KBM-7 (cell line): ENCODE measurements around the gene DIPK1A.
"Not testable (repeated sequence)": the region's sequence is repeated elsewhere in the genome, so short reads cannot be mapped to it uniquely, and the experiment has no call there.

Experiments used
- DNase-seq: peaks from one replicate; pipeline ENCODE4 v3.0.0-alpha.2; 2015
- in situ Hi-C: fragments of 300-500 bp; cut with MboI; formaldehyde crosslinking; loops from 2 replicates; pipeline ENCODE4 v1.14.3; 2020; ENCODE audit warnings: low sequenced_read_pairs, low pct_unique_long_range_greater_than_20kb, mixed read lengths

DIPK1A gene

DNA sequence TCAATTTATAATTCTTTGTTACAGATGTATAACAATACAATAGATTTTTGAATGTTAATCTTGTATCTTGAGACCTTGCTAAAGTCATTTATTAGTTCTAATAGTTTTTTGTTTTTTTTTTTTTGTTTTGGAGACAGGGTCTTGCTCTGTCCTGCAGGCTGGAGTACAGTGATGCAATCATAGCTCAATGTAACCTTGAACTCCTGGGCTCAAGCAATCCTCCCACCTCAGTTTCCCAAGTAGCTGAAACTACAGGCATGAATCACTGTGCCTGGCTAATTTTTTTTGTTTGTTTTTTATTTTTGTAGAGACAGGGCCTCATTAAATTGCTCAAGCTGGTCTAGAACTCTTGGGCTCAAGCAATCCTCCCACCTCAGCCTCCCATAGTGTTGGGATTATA lies 26.2 kb upstream of the DIPK1A start:
- DNase-seq = no peak
- in situ Hi-C loops = loop anchor here (25.0 kb wide), 1 partner anchor 125 kb away; no protein-coding TSS in a partner anchor

DNA sequence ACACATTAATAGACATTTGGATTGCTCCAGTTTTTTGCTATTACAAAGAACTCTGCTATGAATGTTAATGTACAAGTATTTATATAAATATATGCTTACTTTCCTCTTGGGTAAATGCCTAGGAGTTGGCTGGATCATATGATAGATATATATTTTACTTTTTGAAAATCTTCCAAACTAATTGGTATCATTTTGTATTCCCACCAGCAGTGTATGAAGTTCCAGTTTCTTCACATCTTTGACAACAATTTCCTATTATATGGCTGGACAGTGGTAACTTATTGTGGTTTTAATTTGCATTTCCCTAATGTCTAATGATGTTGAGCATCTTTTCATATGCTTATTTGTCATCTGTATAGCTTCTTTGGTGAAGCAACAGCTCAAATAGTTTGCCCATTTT lies 23.8 kb upstream of the DIPK1A start:
- in situ Hi-C loops = loop anchor here (25.0 kb wide), 1 partner anchor 123 kb away; no protein-coding TSS in a partner anchor
- no peak for DNase-seq

DNA sequence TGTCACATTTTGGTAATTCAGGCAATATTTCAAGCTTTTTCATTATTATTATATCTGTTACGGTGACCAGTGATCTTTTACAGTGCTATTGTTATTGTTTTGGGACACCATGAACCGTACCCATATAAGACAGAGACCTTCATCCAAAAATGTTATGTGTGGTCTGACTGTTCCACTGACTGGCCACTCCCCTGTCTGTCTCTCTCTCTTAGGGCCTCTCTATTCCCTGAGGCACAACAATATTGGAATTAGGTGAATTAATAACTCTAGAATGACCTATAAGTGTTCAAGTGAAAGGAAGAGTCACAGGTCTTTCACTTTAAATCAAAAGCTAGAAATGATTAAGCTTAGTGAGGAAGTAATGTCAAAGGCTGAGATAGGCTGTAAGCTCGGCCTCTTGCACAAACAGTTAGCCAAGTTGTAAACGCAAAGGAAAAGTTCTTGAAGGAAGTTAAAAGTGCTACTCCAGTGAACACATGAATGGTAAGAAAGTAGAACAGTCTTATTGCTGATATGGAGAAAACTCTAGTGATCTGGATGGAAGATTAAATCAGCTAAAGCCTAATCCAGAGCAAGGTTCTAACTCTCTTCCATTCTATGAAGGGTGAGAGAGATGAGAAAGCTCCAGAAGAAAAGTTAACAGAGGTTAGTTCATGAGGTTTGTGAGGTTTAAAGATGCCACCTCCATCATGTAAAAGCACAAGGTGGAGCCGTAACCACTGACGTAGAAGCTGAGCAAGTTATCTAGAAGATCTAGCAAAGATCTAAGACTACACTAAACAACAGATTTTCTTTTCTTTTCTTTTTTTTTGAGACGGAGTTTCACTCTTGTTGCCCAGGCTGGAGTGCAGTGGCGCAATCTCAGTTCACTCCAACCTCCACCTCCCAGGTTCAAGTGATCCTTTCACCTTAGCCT lies 19.7 kb upstream of the DIPK1A start:
- no peak for DNase-seq
- in situ Hi-C loops = loop anchor here (25.0 kb wide), 1 partner anchor 119 kb away; no protein-coding TSS in a partner anchor

DNA sequence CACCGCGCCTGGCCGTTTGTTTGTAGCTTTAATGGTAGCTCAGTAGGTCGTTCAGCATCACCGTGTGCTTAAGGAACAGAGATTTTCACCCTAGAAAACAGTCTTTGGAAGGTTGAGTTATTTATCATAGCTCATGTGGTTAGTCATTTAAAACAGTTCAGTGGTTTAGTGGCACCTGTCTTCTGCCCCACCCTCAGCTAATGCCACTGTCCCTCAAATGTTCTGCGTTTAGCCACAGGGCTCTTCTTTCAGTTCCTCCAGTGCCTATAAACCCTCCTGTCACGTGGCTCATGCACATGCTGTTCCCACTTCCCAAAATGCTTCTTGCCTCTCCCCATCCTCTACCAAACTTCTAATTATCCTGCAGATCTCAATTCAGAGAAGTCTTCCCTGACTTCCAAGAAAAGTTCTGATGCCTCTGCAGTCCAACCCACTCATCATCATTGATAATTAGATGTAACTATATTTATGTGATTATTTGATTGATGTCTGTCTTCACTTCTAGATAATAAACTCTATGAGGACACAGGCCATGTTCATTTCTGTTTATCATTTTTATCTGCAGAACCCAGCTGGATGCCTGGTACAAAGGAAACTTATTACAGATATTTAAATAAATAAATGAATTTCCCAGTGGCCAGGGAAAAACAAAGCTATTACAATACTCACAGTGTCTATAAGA lies 14.4 kb upstream of the DIPK1A start:
- peak; percentile 49 for DNase-seq
- in situ Hi-C loops = loop anchor here (25.0 kb wide), 1 partner anchor 113 kb away; no protein-coding TSS in a partner anchor

DNA sequence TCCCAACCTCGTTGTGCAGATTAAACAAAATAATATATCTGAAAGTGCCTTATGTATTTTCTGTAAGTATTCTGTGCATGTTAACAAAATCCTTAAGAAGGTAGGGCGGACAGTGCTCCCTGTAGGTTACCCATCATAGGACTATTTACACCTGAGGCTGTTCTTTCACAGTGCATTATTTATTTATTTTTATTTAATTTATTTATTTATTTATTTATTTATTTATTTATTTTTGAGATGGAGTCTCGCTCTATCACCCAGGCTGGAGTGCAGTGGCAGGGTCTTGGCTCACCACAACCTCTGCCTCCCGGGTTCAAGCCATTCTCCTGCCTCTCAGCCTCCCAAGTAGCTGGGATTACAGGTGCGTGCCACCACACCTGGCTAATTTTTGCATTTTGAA lies 12.8 kb upstream of the DIPK1A start:
- DNase-seq = not testable (repeated sequence)

DNA sequence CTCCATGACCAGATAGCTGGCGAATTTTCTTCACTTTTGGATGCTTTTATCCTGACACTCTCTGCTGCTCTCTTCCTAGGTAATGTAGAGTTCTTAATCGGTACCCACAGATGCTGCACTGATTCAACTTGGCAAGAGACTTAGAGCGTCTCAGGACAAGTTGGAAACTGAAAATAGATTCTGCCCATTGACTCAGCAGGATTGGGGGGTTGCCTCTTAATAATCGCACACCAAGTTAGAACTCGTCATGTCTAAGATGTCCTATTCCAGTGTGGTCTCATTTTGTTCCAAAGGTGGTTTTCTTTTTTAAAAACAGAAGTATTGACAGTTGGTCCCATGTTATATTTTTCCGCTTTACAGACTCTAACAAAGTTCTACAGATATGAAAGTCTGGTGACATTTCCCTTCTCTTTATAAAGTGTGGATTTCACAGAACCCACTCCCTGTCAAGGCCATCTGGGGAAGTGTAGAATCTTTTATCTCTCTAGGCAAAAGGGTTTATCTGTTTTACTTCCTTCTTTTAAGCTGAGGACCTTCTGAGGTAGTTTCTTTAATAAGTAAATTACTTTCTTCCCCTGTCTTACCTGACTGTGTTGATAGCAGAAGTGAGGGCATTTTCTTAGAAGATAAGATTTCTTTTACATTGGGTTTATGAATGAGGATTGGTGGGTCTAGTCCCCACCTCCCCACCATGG lies 12.1 kb upstream of the DIPK1A start:
- in situ Hi-C loops = no loop called here
- DNase-seq = peak; percentile 64

More for the DNA sequence above, 12.8 kb upstream of the DIPK1A start:
- in situ Hi-C loops = not testable (repeated sequence)

DNA sequence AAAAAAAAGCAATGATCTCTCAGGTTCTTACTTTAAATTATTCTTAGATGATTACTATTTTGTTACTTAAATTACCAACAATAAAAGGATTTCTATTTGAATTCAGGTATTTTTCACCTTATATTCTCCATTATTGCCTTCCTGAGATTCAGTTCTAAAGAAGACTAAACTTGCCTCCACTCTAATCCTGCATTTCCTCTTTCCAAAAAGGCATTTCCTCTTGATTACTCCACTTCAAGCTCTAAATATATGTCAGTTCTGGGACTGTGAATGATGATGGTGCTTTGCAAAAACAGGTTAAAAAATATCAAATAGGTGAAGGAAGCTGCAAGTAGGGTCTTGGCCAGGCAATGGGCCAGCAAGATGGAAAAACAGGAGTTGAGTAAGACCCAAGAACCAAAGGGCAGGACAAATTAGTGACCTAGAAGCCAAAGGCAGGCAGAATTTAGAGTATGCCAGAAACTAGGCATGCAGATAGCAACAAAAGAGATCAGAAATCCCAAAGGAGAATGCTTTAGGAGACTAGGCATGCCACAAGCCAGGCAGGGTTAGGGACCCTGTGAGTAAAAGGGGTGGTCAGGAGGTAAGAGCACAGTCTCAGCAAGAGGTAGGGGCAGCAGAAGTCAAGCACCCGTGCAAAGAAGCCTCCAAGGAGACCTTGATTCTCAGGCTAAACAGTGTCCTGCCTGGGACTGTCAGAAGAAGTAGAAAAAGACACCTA lies 11.3 kb upstream of the DIPK1A start:
- DNase-seq = no peak
- in situ Hi-C loops = no loop called here

DNA sequence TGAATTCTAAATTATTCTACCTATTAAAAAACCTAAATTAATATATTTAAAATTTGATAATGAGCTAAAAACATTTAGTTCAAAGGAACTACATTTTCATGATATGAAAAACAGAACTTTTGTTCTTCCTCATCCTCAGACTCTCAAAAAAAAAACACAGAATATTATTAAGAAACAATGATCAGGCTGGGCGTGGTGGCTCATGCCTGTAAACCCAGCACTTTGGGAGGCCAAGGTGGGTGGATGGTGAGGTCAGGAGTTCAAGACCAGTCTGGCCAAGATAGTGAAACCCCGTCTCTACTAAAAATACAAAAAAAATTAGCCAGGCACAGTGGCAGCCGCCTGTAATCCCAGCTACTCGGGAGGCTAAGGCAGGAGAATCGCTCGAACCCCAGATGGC lies 10.7 kb upstream of the DIPK1A start:
- in situ Hi-C loops, DNase-seq: not testable (repeated sequence)

DNA sequence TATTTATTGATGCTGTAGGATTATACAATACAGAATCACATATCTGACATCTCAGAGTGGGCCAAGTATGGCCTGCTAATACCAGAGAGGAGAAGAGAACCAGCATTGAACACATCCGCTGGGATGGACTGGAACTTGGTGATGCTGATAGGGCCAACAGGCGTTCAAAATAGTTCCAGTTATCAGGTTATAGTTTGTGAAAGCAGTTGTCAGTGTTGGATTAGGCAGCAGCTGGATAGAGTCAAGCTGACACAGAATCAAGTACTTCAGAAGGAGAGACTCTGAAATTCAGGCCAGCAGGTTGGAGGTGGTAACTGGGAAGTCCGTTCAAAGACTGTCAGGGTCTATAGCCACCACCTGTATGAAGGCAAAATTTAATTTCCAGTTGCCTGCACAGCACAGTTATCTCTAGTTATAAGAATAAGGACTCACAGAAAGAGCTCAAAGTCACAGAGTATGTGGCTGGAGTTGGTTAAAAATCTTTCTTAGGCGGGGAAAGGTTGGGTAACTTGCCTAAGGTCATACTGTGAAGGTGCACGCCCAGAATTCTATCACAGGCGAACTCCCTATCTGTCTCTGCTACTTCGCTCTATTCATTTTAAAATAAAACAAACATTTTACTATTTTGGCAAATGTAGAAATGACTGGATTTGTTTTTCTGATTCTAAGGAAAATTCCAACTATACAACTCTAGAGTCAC lies 9.9 kb upstream of the DIPK1A start:
- DNase-seq = no peak
- in situ Hi-C loops = no loop called here

DNA sequence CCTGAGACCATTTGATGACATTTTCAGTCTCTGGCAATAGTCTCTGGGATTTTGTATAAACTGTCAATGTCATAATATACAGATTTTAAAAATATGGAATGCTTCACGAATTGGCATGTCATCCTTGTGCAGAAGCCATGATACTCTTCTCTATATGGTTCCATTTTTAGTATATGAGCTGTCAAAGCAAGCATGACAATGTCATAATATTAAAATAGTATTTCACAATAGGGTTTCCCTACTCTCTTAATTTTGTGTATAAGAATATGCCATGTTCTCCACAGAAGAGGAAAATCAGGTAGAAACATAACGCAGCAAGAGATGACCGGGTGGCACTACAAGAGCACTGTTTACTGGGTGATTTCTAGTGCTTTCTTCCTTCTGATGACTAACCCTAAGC lies 8.3 kb upstream of the DIPK1A start:
- no peak for DNase-seq
- in situ Hi-C loops = no loop called here

DNA sequence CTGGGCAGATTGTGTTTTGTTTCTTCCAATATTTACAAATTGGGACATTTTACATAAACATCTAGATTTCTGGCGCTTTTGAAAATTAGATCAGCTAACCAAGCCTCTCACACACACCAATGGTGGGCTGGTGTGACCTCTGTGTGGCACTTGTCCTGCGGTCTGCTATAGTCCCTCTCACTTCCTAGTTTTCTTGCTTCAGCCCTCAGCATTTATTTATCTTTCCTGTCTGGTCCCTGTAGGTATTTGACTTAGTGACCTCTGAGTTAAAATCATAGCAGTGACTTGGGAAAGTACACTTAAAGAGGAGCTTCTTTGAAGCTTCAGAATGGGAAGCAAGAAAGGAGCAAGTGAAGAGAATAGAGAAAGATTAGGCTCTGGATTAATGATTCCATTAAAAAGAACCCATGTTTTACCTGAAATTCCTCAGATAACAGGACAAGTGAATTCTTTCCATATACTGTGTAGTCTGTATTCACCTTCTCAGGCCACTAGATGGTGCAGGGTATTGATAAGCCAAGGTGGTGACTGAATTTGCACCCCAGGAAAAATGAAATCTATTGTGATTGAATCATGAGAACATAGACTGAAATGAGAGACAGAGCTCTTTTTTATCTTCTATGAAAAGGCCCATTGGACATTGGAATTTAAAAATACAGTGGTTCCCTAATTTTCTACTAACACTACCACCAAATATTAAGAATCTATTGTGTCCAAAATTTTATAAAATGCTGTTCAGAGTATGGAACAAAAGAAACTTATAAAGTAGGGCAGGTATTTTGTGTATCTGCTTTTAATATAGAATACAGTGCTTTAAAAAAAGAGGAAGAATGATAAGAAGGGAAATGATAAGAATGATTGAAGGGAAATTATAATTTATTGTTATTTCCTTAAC lies 7.1 kb upstream of the DIPK1A start:
- in situ Hi-C loops = no loop called here
- peak; percentile 50 for DNase-seq

DNA sequence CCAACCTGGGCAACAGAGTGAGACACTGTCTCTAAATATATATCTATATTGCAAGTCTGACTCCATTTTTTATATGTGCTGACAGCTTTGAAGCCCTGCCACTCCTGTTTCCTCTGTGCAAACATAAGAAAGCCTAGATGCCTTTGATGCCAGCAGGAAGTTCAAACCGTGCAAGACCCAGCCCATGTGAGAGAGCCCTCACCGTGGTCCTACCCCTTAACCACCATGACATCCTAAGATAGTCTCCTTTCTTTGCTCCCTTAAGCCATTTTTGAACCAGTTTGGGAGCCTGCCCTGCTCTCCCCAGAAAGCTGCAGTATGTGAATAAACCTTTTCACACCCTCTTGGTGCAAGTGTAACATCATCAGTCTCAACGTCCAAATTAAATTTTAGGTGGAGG lies 3.7 kb upstream of the DIPK1A start:
- in situ Hi-C loops = no loop called here
- no peak for DNase-seq

DNA sequence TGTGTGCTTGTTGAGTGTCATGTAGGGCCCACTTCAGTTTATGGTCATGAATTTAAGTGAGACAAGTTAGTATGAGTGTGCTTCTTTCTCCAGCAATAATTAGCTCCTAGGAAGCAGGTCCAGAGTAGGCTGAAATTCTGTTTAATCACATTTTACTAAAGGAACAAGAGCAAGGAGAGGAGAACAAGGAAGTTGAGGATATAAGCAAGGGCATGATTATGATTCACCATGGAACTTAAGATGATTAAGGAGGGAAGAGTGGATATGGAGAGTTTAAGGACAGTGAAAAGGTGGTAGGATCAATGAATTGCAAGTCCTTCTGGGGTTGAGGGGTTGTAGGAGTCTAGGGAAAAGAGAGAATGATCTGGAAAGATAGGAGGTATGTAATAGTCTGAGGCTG lies 3.1 kb upstream of the DIPK1A start:
- DNase-seq = no peak
- in situ Hi-C loops = no loop called here

DNA sequence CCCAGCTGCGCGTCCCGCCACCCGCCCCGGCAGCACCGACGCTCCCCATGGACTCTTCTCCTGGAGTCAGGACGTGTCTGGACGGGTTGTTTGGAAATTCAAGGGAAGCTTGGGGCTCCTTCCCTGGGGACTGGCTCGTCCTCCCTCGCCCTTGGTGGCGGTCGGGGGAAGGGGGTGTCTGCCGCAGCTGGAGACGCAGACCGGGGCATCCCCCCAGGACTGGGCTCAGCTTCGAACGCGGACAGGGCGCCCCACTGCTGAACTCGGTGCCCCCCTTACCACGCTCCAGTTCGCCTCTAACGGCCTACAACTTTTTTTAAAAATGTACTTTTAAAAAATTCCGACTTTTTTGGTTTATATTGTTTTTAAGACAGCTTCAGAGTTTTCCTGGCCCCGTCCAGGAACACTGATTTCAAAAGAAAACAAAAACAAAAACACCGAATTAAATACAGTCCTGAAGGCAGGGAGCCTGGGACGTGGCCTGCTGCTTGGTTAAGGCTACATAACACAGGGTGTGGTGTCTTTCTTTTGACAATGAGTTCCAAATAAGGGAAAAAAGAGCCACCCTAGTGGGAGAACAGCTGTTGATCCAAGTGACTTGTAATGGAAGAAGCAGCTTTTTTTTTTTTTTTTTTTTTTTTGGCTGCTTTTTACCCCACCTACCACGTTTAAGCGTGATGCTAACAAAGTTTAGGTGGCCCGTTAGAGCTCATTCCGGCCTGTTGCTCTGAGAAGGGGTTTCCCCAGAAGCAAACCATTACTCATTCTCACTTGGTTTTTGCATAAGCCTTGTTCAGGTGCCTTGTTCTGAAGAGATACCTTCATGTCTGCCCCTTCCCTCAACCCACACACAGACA lies 862 bp upstream of the DIPK1A start:
- in situ Hi-C loops = no loop called here
- peak; percentile 11 for DNase-seq

DNA sequence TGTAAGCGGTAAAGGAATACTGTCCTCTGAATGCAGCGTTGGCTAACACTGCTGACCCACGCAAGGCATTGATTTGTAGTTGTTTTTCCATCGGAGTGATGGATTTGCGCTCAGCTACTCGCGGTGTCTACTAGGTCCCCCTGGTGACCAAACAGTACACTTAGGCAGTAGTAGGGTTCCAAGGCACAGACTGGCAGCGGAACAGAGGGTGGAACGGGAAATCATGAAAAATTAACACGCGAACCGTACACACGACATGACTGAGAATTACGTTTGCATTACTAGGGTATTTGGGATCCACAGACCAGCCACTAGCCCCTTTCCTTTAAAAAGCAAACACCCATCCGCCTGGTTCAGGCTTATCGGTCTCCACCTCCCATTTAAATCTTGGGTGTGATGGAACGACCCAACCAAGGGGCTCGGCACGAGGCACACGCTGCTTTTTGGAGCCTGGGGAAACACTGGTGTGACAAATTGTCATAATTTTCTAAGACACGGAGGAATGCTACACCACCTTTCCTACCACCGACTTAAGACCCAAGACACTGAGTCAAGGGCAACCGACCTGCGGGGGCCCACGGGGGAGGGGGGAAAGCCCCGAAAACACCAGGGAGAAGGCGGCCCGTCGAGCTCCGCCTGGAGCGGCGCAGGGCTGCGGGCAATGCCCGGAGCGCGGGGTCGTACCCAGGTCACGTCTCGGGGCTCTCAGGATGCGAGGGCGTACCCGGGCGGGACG lies 699 bp downstream of the DIPK1A start:
- DNase-seq = peak; percentile 81
- in situ Hi-C loops = no loop called here
